ENCODE measurements around the gene OBSL1. TPM values are rescaled to one million over a fixed set of nuclear protein-coding genes. Genes with fewer than 3 reads are reported as not detected.

The OBSL1 gene
- polyA plus RNA-seq, 1 donor: 92.9 TPM

DNA sequence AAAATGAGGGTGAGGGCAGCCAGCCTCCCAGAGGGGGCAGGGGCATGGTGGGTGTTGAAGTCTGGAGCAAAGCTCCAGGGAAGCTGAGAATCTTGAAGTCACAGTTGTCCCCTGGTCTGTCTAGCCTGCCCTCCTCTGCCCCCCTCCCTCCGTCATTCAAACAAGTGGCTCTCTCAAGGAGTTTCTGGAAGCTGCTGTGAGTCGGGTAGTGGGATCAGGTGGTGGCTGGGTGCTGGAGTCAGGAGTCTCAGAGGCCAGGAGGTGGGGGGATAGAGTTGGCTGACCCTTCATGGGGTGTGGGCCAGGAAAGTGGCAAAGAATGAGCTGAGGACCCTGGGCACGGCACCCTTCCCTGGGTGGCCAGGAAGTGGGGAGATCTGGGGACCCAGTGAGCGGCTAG lies 57.6 kb downstream of the OBSL1 start:
- Histone ChIP-seq H3K9me3 (ENCODE audit: control insufficient read depth, low read depth, low read length) (peaks cover 19% of the 10 kb centered on the region), H3K27me3 (ENCODE audit: control insufficient read depth, insufficient read depth, low read length) (peaks cover 95% of the 10 kb centered on the region), H3K4me3 (ENCODE audit: low read length) (no peak overlapping the region), H3K27ac (ENCODE audit: low read length) (no peak overlapping the region), H3K36me3 (ENCODE audit: control insufficient read depth, insufficient read depth, low read length) (no peaks in the 10 kb centered on the region), H3K4me1 (ENCODE audit: control insufficient read depth, insufficient read depth, low read length) (peaks cover 24% of the 10 kb centered on the region)
- no CpG with 5 or more reads among the region's 4 CpGs for WGBS (ENCODE audit: insufficient coverage, low lambda C conversion rate)
- DNase-seq: no peak

GRCh38 chr2:219512524-219513216 lies 58.7 kb downstream of the OBSL1 start:
- Histone ChIP-seq H3K9me3 (ENCODE audit: control insufficient read depth, low read depth, low read length) (peaks cover 19% of the 10 kb centered on the region), H3K4me3 (ENCODE audit: low read length) (no peak overlapping the region), H3K36me3 (ENCODE audit: control insufficient read depth, insufficient read depth, low read length) (no peaks in the 10 kb centered on the region), H3K27ac (ENCODE audit: low read length) (no peak overlapping the region), H3K4me1 (ENCODE audit: control insufficient read depth, insufficient read depth, low read length) (peaks cover 28% of the 10 kb centered on the region), H3K27me3 (ENCODE audit: control insufficient read depth, insufficient read depth, low read length) (peaks cover 90% of the 10 kb centered on the region)
- no CpG with 5 or more reads among the region's 16 CpGs for WGBS (ENCODE audit: insufficient coverage, low lambda C conversion rate)
- DNase-seq: no peak

- no CpG with 5 or more reads among the region's 15 CpGs for WGBS (ENCODE audit: insufficient coverage, low lambda C conversion rate)
- Histone ChIP-seq H3K4me3 (ENCODE audit: low read length) (no peak overlapping the region), H3K27me3 (ENCODE audit: control insufficient read depth, insufficient read depth, low read length) (peaks cover 82% of the 10 kb centered on the region), H3K9me3 (ENCODE audit: control insufficient read depth, low read depth, low read length) (peaks cover 19% of the 10 kb centered on the region), H3K36me3 (ENCODE audit: control insufficient read depth, insufficient read depth, low read length) (peaks cover 6% of the 10 kb centered on the region), H3K27ac (ENCODE audit: low read length) (no peak overlapping the region), H3K4me1 (ENCODE audit: control insufficient read depth, insufficient read depth, low read length) (peaks cover 28% of the 10 kb centered on the region)
- no peak for DNase-seq
Measured at GRCh38 chr2:219511547-219512325, 59.6 kb downstream of the OBSL1 start.

DNA sequence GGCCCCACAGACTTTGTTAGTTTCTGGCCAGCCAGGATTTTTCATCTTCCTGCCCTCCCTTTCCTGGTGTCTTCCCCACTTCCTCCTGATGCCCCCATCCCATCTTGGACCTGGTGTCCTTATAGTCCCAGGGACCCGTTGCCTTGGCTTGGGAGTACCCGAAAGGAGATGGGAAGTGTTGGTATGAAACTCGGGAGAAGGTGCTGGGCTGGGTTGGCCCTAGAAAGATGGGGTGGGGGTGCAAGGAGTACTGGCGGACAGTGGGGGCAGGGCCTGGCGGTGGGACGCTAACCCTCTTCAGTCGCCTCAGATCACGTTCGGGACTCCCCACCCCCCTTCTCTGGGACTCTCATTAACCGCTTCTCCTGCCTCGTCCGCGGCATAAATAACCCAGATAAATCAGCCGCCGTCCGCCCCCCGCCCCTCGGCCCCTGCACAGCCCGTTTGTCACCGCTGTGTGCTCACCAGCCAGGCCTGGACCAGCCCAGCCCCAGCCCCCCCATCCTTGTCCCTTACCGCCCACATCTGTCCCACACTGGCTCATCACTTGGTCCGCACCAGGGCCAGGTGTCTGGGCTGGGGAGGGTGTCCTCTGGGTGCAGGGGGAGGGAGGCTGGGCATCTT lies 60.7 kb downstream of the OBSL1 start:
- WGBS (ENCODE audit: insufficient coverage, low lambda C conversion rate): no CpG with 5 or more reads among the region's 22 CpGs
- peaks cover 70% of the 10 kb centered on the region for H3K27me3 ChIP-seq (ENCODE audit: control insufficient read depth, insufficient read depth, low read length)

DNA sequence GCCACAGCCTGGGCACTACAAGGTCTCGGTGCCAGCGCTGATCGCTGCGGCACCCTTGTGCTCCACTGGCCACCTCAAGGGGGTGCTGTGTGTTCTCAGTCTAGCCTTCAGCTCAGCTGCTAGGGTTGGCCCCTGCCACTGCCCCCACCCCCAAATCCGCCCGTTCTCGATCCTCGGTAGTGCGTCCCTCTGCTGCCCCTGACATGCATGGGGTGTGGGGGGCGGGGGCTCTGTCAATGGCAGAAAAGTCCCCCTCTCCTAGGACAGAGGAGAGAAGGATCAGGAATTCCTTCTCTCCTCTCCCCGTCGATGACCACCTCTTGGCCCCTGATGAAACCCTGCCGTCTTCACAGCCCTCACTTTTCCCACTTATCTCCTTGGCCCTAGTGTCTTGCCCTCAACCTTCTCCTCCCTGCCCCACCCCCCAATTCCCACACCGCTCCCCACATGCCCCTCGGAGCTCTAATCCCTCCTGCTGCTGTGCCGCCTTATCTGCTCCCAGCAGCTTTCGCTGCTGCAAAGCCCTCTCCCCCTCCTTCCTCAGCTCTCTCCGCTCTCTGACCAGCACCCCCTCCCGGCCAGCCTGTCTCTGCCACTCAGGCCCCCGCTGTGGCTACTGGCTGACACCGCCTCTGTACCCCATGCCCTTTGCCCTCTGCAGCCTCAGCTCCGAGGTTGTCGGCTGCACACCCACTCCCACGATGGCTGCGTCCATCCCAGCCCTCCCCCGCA lies 61.4 kb downstream of the OBSL1 start:
- peak in 1 of 2 donors; percentile 55 for DNase-seq
- Histone ChIP-seq H3K27ac (ENCODE audit: low read length) (no peak overlapping the region), H3K27me3 (ENCODE audit: control insufficient read depth, insufficient read depth, low read length) (peaks cover 64% of the 10 kb centered on the region), H3K36me3 (ENCODE audit: control insufficient read depth, insufficient read depth, low read length) (peaks cover 22% of the 10 kb centered on the region), H3K4me1 (ENCODE audit: control insufficient read depth, insufficient read depth, low read length) (peaks cover 28% of the 10 kb centered on the region), H3K9me3 (ENCODE audit: control insufficient read depth, low read depth, low read length) (peaks cover 18% of the 10 kb centered on the region), H3K4me3 (ENCODE audit: low read length) (no peak overlapping the region)
- 0% methylated on average over 1 of the region's 26 CpGs for whole genome bisulfite sequencing (ENCODE audit: insufficient coverage, low lambda C conversion rate)

More for the DNA sequence above, 60.7 kb downstream of the OBSL1 start:
- Histone ChIP-seq H3K4me1 (ENCODE audit: control insufficient read depth, insufficient read depth, low read length) (peaks cover 28% of the 10 kb centered on the region), H3K27ac (ENCODE audit: low read length) (no peak overlapping the region), H3K4me3 (ENCODE audit: low read length) (no peak overlapping the region), H3K36me3 (ENCODE audit: control insufficient read depth, insufficient read depth, low read length) (peaks cover 17% of the 10 kb centered on the region), H3K9me3 (ENCODE audit: control insufficient read depth, low read depth, low read length) (peaks cover 19% of the 10 kb centered on the region)
- no peak for DNase-seq

GRCh38 chr2:219508971-219509779 lies 62.2 kb downstream of the OBSL1 start:
- Histone ChIP-seq H3K4me1 (ENCODE audit: control insufficient read depth, insufficient read depth, low read length) (peaks cover 26% of the 10 kb centered on the region), H3K36me3 (ENCODE audit: control insufficient read depth, insufficient read depth, low read length) (peaks cover 29% of the 10 kb centered on the region), H3K27ac (ENCODE audit: low read length) (no peak overlapping the region), H3K9me3 (ENCODE audit: control insufficient read depth, low read depth, low read length) (peaks cover 12% of the 10 kb centered on the region), H3K4me3 (ENCODE audit: low read length) (no peak overlapping the region), H3K27me3 (ENCODE audit: control insufficient read depth, insufficient read depth, low read length) (peaks cover 56% of the 10 kb centered on the region)
- DNase-seq: no peak
- no CpG with 5 or more reads among the region's 14 CpGs for WGBS (ENCODE audit: insufficient coverage, low lambda C conversion rate)

- Histone ChIP-seq H3K4me1 (ENCODE audit: control insufficient read depth, insufficient read depth, low read length) (peaks cover 24% of the 10 kb centered on the region), H3K27me3 (ENCODE audit: control insufficient read depth, insufficient read depth, low read length) (peaks cover 48% of the 10 kb centered on the region), H3K9me3 (ENCODE audit: control insufficient read depth, low read depth, low read length) (peaks cover 12% of the 10 kb centered on the region), H3K4me3 (ENCODE audit: low read length) (no peak overlapping the region), H3K27ac (ENCODE audit: low read length) (no peak overlapping the region), H3K36me3 (ENCODE audit: control insufficient read depth, insufficient read depth, low read length) (peaks cover 37% of the 10 kb centered on the region)
- no CpG with 5 or more reads among the region's 4 CpGs for WGBS (ENCODE audit: insufficient coverage, low lambda C conversion rate)
- no peak for DNase-seq
Measured at GRCh38 chr2:219508444-219508734, 63.0 kb downstream of the OBSL1 start.

DNA sequence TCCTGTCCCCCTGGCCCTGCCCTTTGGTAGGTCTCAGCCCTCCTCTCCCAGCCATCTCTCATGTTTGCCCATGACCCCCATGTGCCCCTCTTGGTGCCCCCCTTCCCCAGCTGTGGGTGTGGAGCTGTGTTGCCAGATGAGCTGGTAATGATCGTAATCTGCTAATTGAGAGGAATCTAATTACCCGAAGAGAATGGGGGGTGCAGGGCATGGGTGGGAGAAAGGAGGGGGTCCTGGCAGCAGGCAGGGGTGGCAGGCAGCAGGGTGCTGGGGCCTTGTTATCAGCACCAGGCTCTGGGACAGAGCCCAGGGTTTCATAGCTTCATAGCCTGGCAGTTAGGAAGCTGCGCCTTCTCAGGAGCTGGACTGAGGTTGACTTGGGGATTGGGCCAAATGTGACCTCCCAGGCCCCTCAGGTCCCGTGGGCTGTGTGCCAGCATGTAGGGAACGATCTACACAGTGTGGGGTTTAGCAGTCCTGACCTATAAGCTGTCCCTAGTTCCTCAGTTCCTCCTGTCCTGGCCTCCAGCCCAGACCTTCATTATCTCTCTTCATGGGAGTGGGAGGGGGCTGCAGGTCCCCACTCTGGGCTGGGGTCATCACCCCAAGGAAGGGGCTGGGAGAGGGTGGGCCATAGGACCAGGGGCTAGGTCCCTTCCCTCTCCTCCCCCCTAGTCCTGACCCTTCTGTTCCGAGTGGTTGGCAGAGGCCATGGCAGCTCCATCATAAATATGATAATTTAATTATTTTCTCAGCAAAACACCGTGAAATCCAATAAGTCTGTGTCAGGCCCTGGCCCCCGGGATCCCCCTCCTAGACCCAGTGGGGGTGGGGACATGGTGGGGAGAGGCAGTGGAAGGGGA lies 63.5 kb downstream of the OBSL1 start:
- DNase-seq: no peak
- Histone ChIP-seq H3K27me3 (ENCODE audit: control insufficient read depth, insufficient read depth, low read length) (peaks cover 42% of the 10 kb centered on the region), H3K36me3 (ENCODE audit: control insufficient read depth, insufficient read depth, low read length) (peaks cover 40% of the 10 kb centered on the region), H3K9me3 (ENCODE audit: control insufficient read depth, low read depth, low read length) (peaks cover 11% of the 10 kb centered on the region), H3K27ac (ENCODE audit: low read length) (no peak overlapping the region), H3K4me1 (ENCODE audit: control insufficient read depth, insufficient read depth, low read length) (peaks cover 23% of the 10 kb centered on the region), H3K4me3 (ENCODE audit: low read length) (no peak overlapping the region)
- WGBS (ENCODE audit: insufficient coverage, low lambda C conversion rate): no CpG with 5 or more reads among the region's 8 CpGs

- no peak for DNase-seq
- H3K9me3 ChIP-seq (ENCODE audit: control insufficient read depth, low read depth, low read length): peaks cover 9% of the 10 kb centered on the region
- peaks cover 34% of the 10 kb centered on the region for H3K27me3 ChIP-seq (ENCODE audit: control insufficient read depth, insufficient read depth, low read length)
- peaks cover 46% of the 10 kb centered on the region for H3K36me3 ChIP-seq (ENCODE audit: control insufficient read depth, insufficient read depth, low read length)
- no peak overlapping the region for H3K27ac ChIP-seq (ENCODE audit: low read length)
- H3K4me3 ChIP-seq (ENCODE audit: low read length): no peak overlapping the region
- H3K4me1 ChIP-seq (ENCODE audit: control insufficient read depth, insufficient read depth, low read length): peaks cover 21% of the 10 kb centered on the region
- no CpG with 5 or more reads among the region's 17 CpGs for WGBS (ENCODE audit: insufficient coverage, low lambda C conversion rate)
Measured at GRCh38 chr2:219506802-219507526, 64.4 kb downstream of the OBSL1 start.
